GM19239 (cell line): Measurements from ENCODE around the gene C1orf174.

ENCODE experiments used
- DNase-seq: peaks from one replicate; pipeline ENCODE4 v3.0.0; 2011; ENCODE audit warnings: low spot score; ENCODE audit not compliant: insufficient read length
- FAIRE-seq: peaks from 2 replicates; lab custom pipeline; 2011; peaks lifted over from hg19 to GRCh38; lab: Jason Lieb, UNC

C1orf174 gene

DNA sequence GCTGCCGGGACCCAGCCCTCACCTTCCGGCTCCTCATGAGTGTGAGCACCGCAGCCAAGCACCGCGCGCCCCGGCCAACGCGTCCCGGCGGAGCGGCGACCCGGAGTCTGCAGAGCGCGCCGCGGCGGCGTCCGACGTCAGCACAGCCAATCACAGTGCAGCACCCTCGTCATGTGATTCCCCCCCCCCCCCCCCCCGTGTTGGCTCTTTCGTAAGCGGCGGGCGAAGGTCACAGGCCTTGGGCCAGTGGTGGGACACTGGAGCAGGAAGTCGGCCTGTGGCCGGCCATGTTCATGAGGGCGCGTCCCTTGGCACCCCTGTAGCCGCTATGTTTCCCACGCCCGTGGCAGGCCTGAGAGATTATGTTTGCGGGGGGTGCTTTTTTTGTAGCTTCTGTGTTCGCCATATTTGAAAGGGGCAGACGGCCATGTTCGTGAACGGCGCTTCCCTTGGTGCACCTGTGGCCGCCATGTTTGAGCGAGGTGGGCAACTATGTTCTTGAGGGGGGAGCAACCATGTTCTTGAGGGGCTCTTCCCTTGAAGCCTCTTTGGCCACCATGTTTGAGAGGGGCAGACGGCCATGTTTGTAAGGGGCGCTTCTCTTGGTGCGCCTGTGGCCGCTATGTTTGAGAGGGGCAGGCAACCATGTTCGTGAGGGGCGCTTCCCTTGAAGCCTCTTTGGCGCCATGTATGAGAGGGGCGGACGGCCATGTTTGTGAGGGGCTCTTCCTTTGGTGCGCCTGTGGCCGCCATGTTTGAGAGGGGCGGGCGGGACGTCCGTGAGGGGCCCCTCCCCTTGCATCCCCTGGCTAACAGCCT lies at the start of gene C1orf174:
TSS of gene C1orf174 (minus strand) at position 123 of the 819 bp plus-strand sequence. CDS start at position 37, 86 bp downstream.
- DNase-seq (peak; percentile 84), FAIRE-seq (peak; percentile 97)

DNA sequence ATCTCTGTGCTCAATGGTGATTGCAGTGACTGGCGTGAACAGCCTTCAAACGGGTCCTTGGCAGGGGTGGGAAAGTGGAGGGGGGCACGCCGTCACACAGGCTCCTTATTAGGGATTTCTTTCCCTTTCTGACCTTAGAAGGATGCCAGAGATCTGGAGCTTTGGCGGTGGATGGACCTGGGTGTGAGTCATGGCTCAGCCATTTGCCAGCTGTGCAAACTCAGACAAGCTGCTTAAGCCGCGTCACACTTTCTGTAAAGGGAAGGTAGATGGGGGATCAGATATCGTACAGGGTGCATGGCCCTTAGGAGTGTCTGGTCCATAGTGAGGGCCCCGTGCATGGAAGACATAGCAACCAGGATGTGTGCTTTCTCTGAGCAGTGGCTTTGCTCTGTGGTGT lies 48.3 kb upstream of the C1orf174 start:
- FAIRE-seq (no peak), DNase-seq (no peak)

DNA sequence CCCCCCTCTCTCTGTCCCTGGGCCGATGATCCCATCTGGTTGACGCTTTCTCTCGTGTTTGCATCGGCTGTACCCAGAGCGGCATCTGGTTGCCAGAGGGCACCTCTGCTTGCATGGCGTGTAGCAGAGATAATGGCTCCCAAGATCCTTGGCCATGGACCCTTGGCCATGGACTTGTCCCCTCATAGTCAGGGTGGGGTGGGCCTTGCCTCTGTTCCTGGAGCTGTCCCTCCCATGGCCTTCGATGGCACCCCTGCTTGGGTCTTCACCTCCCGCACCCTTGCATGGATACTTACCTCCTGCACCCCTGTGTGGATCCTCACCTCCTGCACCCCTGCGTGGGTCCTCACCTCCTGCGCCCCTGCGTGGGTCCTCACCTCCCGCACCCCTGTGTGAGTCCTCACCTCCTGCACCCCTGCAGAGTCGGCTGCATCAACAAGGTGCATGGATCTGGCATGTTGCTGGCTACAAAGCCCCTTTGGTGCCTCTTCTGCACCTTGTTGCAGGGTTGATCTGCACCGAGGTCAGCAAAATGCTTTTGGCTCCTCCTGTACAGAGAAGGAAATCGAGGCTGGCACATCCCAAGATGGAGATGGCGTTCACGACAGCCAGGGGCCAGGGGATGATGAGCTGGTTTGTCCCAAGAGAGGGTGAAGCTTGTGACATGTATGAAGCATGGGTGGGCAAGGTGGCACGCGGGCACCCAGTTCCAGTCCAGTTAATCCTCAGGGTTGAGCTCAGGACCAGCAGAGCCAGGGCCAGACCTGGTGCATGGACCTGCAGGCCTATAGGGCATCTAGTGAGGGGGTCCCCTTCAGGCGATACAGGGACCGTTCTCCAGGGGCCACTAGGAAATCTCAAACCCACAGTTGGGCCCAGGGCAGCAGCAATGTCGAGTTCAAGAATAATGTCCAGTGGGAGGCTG lies 46.1 kb upstream of the C1orf174 start:
- FAIRE-seq (no peak), DNase-seq (no peak)

DNA sequence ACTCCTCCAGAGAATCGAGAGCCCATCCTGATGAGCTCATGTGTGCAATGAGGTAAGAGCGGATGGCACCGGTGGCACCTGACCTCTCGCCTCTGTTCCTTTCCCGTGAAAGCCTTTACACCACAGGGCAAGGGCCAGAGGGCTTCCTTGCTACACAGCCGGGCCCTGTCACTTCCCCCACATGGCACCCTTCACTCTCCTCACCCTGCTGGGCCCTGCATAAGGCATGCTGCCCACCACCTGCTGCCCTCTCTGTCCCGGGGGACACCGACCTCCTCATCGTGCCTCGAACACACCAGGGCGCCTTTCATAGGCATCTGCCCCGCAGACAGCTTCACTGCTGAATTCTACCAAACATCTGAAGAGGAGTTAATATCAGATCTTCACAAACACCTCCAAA lies 45.1 kb upstream of the C1orf174 start:
- no peak for DNase-seq
- no peak for FAIRE-seq

DNA sequence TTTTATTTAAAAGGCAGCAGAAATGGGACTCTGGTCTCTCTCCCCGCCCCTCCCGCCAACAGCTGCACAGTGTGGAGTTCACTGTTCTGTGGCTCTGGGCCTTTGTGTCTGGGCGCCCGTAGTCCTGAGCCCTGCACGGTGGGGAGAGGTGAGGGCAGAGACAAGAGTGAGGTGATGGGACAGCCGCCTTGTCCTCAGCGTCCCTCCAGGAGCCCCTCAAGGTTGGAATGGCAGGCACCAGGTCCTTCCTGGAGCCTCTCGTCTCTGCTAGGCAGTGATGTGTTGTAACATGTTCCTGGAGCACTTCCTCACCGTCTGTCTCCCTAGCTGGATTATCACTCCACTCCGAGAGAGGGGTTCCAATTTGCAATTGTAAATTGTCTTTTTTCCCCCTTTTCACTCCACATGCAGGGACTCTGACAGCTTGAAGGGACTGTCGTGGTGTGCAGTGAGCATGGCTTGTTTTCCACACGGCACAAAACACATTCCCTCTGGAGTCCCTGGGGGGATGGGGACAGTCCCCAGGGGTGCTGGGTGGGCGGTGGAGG lies 44.6 kb upstream of the C1orf174 start:
- DNase-seq (no peak), FAIRE-seq (no peak)

DNA sequence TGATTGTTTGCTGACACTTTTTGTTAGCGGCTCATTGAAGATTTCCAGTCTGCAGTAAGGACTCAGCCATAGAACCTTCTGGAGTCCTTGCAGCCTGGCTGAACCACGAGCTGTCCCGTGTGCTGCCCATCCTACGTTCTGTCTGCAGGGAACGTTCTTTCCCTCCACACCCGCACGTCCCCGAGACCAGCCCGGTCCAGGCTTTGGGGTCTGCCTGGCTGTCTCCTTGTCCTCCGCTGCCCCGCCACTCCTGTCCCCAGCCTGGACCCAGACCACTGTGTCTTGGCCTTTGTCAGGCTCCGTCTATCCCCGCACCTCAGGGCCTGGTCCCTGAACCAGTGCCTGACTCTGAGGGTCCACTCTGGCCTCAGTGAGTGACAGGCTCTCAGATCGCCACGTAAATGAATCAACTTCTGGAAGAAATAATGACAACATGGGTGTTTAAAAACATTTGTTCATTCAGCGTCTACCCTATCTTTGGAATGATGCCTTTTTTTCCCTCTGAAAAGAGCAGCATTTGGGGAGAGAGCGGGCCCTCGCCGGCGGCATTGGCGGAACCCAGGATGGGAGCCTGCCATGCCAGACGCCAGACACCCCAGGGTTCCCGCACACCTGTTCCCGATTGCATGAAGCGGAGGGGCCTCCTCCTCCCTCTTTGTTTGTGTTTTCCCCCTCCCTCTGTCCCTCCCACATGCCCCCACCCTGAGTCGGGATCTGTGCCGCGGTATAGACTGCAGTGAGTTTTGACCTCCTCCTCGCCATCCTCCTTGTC lies 43.9 kb upstream of the C1orf174 start:
- no peak for FAIRE-seq
- no peak for DNase-seq

DNA sequence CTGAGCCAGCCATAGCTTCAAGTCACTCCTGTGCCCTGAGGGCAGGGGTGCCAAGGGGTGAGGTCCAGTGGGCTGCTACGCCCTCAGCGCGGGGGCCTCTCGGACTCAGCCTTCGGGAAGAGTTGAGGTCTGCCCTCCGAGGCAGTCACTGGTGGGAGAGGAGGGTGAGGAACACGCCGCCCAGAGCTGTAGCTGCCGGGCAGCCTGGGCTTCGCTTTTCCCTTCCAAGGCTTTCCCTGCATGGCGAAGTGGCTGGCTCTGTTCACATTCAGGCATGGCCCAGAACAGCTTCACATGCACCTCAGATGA lies 43.0 kb upstream of the C1orf174 start:
- DNase-seq (no peak), FAIRE-seq (no peak)

DNA sequence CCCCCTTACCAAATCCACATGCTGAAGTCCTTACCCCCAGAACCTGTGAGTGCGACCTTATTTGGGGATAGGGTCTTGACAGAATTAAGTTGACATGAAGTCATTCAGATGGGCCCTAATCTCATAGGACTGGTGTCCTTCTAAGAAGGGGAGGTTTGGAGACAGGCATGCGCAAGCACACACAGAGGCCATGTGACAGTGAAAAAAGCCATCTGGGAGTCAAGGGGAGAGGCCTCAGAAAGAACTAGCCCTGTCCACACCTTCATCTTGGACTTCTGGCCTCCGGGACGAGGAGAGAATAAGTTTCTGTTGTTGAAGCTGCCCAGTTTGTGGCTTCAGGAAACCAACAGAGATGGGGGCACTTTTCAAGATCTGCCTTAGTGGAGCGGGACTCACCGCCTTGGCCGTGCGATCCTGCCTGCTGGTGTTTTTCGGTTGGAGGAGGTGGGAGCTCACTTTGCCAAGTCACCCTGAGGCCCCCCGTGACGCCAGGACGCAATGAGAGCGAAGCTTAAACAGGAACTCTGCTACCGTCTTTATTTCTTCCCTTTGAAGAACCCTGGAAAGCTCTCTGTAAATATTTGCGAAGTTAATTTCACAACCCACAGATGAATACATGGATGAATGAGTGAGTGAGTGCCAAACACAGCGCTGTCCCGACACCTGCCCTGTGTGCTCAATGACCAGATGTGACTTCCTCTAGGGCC lies 42.5 kb upstream of the C1orf174 start:
- FAIRE-seq, result no peak
- no peak for DNase-seq

DNA sequence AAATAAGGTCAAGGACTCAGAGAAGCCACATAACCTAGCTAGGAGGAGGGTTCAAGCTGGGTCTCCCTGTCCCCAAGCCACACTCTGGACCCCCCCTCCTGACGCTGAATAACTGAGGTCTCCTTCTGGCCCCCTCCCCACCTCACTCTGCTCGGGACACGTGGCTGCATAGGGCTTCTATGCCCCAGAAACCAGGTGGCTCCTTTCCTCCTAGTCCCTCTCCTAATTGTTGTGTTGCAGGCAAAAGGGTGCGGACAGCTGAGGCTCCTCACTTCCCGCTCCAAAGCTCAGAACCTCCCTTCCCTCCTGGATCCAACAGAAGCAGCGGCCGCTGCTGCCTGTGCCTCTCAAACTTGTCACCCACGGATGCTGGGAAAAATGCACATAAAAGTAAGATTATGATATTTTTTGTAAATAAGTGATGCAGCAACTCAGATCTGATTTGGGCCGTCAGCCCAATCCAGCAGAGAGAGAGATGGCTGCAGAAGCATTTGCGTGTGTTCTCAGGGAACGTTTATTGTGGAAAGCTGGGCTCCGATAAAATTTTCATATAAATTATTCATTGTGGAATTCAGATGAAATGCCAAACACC lies 40.8 kb upstream of the C1orf174 start:
- DNase-seq (no peak), FAIRE-seq (no peak)

DNA sequence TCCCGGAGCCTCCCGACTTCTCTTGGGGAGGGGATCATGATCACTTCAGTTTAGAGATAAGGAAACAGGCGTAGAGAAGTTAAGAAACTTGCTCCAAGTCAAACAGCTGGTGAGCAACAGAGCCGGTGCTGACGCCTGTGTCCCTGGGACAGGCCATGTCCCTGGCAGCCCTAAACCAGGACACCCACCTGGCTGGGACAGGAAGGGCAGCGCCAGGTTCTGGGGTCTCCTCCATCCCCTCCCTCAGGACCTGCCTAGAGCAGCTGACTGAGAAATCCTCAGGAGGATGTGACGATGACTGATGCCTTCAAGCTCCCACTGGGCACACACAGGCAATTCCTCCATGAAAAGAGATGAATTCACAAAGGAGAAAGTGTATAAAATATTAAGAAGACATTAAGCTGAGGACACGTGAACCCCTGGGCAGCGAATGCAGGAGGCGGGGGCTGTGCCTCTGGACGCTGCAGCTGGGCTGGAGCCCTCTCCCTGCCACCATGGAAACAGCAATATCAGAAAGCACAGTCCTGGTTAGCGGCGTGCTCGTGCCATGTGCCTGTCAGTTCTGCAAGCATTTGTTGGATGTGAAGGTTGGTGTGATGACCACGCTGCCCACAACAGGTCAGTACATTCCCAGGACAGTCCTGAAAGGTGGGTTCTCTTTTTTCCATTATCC lies 40.1 kb upstream of the C1orf174 start:
- FAIRE-seq, result no peak
- no peak for DNase-seq

DNA sequence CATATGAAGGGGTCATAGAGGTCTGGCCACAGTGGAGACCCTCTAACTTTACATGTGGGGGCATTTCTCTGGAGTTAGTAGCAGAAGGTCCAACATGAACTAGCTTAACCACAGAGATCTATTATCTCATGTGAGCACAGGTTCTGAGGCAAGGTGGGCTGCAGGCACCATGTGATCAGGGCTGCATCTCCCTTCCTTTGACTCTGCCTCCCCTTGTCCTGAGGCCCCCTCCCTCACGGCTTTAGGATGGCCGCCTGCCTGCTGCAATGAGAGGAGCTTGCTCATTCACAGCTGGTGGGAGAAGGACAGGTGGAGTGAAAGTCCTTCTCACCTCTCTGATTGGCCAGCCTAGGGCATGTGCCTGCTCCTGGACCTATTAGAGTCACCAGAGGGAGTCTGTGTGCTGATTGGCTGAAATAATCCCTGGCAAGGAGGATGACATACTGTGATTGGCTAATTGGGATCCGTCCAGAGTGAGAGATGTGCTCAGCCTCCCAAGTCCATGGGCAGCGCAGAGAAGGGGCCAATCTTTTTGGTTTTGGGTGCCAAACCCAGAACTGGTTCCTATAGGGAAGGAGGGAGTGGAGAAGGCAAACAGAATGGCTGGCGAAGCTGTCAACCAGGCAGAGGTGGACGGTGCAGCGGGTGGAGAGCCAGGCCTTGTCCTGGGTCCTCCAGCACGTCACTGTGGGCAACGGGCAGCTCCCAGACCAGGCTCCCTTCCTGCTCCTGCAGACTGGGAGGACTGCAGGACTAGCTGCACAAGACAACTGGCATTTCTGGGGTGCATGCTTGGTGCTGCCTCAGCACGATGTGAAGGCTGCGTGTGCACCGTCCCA lies 39.4 kb upstream of the C1orf174 start:
- no peak for FAIRE-seq
- DNase-seq, result no peak

DNA sequence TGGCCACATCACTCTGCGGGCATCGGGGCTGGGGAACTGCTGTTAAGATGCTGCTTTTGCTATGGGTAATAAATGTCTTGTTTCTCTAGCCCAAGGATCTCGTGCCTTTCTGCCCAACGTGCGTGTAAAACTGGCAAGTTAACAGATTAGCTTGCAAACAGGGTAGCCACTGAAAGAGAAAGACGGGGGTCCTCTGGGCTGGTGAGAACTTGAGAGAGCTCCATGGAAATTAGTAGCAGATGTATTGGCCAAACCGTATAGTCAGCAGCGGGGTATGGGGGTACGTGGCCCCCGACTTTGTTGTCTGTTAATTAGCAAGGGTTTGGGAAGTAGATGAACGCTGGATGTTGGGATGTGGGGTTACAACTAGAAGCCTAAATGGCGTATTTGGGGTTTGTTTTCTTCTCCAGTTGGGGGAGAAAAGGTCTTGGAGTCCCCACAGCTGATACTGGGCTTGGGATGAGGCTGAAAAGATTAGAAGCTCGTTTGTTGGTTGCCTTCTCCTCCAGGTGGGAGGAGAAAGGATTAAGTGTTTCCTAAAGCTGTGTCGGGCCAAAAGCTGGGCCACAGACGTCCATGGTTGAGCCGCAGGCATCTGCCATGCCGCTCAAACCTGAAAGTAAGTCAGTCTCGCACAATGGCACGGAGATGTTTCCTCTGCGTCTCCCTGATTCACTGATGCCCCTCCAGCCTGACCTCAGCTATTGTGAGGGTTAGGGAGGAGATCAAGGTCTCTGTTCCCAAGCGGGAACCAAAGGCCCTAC lies 32.3 kb upstream of the C1orf174 start:
- FAIRE-seq, result no peak
- DNase-seq, result no peak

DNA sequence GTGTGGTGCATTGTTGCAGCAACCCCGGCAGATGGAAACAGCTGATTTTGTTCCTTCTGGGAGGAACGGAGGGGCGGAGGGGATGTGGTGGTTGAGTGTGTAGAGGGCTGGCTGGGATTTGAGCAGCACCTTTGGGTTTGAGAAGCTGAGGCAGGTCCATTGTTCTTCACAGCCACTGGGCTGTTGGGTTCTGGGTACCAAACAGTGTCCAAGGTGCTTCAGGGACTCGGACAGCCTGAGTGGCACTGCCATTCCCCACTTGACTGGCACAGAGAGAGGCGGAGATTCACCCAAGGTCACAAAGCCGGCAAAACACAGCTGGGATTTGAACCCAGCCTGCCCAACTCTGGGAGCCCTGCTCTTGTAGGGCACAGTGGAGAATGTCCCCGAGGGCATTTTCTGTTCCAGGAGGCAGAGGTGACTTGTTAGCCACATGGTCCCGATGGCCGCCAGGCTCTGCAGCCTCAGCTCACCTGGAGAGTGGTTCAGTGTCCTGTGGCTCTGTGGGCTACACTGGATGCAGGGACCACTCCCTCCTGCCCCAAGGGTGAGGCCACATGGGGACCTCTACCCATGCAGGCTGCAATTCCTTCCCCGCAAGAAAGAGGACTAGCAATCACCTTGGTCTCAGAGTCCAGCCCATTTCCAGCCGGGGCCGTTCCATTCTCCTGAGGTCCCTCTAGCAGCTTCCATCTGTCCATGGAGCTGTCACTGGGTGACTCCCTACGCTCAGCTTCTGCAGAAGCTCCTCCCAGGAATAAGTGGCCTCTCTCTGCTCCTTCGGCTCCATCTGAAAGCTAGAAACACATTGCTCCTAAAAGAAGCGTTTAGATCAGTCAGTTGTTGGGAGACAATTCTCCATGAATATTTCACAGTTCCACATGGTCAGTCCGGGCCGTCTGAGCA lies 31.2 kb upstream of the C1orf174 start:
- DNase-seq (no peak), FAIRE-seq (no peak)

DNA sequence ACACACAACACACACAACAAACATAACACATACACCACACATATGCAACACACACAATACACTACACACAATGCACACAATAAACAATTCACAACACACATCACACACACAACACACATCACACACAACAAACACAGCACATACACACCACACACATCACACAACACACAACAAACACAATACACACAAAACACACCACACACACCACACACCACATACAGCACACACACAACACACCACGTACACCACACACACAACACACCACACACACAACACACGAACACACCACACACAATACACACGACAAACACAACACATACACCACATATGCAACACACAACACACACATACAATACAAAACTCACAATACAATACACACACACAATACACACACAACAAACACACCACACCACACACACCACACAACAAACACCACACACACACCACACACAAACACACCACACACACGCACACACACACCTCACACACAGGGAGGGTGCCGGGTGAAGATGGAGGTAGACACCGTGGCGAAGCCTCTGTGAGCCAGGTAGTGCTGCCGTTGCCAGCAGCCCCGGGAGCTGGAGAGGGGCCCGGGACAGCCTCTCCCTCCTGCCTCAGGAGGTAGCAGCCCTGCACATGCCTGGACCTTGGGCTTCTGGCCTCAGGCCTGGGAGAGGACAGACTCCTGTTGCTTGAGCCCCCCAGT lies 30.4 kb upstream of the C1orf174 start:
- DNase-seq (no peak), FAIRE-seq (no peak)

DNA sequence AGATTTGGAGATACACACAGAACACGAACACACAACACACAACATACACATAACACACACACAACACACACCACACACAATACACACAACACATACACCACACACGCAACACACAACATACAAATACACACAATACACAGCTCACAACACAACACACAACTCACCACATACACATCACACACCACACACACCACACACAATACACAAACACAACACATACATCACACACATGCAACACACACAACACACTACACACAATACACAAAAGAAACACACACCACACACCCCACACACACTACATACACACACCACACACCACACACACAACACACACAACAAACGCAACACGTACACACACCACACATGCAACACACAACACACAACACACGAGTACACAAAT lies 29.1 kb upstream of the C1orf174 start:
- DNase-seq, result no peak
- no peak for FAIRE-seq

DNA sequence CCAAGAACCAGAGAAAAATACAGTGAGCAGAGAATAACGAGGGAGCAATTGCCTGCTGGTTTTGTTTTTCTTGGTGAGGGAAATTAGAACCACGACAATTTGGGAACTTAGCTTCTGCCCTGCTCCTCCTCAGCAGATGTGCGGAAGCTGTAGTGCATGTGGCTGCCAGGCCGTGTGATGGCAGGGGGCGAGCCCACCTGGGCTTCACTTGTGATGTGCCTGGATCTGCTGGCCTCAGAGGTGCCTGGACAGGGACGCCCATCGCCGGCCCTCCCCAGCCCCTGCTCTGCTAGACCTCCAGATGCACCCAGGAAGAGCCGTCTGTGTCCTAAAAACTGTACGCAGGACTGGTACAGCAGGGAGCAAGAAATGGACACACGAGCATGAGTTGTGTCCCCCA lies 28.5 kb upstream of the C1orf174 start:
- FAIRE-seq, result no peak

More for the DNA sequence above, 28.5 kb upstream of the C1orf174 start:
- no peak for DNase-seq
